OCI-LY1 (cell line): ENCODE data around the gene FXYD6.

ENCODE experiments used
- EZH2 ChIP-seq: fragments of 200-600 bp; sonication (generic), shearing (Covaris generic); IDR thresholded peaks from 2 replicates; pipeline ENCODE4 v1.8.0; 2017; ENCODE audit warnings: borderline replicate concordance, mixed run types, mild to moderate bottlenecking, antibody characterized with exemption, low read length, moderate library complexity, mixed read lengths
- TF ChIP-seq, protein P1 (sequence below): fragments of 200-600 bp; sonication (generic), shearing (Covaris generic); IDR thresholded peaks from 2 replicates; pipeline ENCODE4 v1.5.1; 2017; ENCODE audit warnings: mild to moderate bottlenecking, antibody characterized with exemption, low read length, moderate library complexity, mixed read lengths

DNA sequence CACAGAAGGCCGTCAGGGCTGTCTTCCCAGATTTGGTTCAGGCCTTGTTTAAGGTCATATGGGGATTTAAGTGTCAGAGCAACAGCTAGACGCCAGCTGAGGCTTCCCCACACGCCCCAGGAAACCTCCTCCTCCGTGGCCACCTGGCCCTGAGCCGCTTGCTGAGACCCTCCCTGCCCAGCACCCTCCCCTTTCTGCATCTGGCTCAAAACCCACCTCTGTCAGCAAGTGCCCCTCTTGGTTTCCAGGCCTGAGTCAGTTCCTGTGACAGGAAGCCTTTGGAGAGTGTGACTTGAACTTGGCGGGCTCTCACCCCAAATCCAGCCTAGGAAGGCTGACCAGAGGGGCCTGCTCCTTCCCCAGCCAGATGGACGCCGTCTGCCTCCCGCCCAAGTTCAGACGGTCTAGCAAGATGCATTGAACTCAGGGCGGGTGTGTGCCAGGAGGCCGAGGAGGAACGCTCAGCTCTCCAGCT, 52.5 kb downstream of the FXYD6 start:
- TF ChIP-seq, protein P1, sequence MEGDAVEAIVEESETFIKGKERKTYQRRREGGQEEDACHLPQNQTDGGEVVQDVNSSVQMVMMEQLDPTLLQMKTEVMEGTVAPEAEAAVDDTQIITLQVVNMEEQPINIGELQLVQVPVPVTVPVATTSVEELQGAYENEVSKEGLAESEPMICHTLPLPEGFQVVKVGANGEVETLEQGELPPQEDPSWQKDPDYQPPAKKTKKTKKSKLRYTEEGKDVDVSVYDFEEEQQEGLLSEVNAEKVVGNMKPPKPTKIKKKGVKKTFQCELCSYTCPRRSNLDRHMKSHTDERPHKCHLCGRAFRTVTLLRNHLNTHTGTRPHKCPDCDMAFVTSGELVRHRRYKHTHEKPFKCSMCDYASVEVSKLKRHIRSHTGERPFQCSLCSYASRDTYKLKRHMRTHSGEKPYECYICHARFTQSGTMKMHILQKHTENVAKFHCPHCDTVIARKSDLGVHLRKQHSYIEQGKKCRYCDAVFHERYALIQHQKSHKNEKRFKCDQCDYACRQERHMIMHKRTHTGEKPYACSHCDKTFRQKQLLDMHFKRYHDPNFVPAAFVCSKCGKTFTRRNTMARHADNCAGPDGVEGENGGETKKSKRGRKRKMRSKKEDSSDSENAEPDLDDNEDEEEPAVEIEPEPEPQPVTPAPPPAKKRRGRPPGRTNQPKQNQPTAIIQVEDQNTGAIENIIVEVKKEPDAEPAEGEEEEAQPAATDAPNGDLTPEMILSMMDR: no peak
- no peak for TF ChIP-seq EZH2
